Thoracic aorta (tissue), 2 donors: ENCODE results near the gene PPP3CA. TPM values are rescaled to one million over a fixed set of nuclear protein-coding genes. Genes with fewer than 3 reads are reported as not detected.

Source experiments
- ATAC-seq: fragments of 150-250 bp; one replicate; pipeline ENCODE4 v1.8.0; 2017; ENCODE audit warnings: low read depth; ENCODE audit not compliant: insufficient number of reproducible peaks, low FRiP score
- DNase-seq: peaks from one replicate; pipeline ENCODE4 v3.0.0-alpha.2; 2020; ENCODE audit warnings: low spot score
- H3K27ac ChIP-seq, 2 donors: fragments of 200-600 bp; sonication (generic); 1 replicate in 1 of 2; 2 replicates in 1 of 2; pipeline ENCODE4 v1.5.1; 2016; ENCODE audit warnings: mild to moderate bottlenecking in 2 of 2, moderate library complexity in 2 of 2
- H3K27me3 ChIP-seq: fragments of 200-600 bp; sonication (generic); replicated peaks from 2 replicates; pipeline ENCODE4 v1.6.0; 2016; ENCODE audit warnings: mild to moderate bottlenecking; ENCODE audit not compliant: insufficient read depth
- H3K36me3 ChIP-seq: fragments of 200-600 bp; sonication (generic); one replicate; pipeline ENCODE4 v1.5.1; 2016
- H3K4me1 ChIP-seq, 2 donors: fragments of 200-600 bp; sonication (generic); 1 replicate in 1 of 2; 2 replicates in 1 of 2; pipeline versions ENCODE4 v1.5.1 to v1.6.0; 2016; ENCODE audit warnings: low read depth in 2 of 2, mild to moderate bottlenecking in 1 of 2; ENCODE audit not compliant: control insufficient read depth in 1 of 2
- H3K4me3 ChIP-seq: fragments of 200-600 bp; sonication (generic); 2 replicates; pipeline ENCODE4 v1.5.1; 2016; ENCODE audit warnings: mild to moderate bottlenecking
- H3K9me3 ChIP-seq: fragments of 200-600 bp; sonication (generic); 2 replicates; pipeline ENCODE4 v1.5.1; 2016
- total RNA-seq, 2 donors: library from RNA; depleted of rRNA; stranded (reverse); fragments of >200 nt; gene quantifications; one replicate each; pipeline versions ENCODE4 v1.1.0 to v1.2.3, GENCODE V29; 2016
- TF ChIP-seq, protein P1 (sequence below): fragments of 200-600 bp; sonication (generic); IDR thresholded peaks from one replicate; pipeline ENCODE4 v1.5.1; 2019; ENCODE audit warnings: antibody characterized with exemption

The PPP3CA gene
- total RNA-seq, 2 donors from 2014 or later = 21.9 to 43.2 TPM

GRCh38 chr4:100989401-100989800 is 357.9 kb downstream of the PPP3CA start:
- no peak overlapping the region for H3K4me3 ChIP-seq
- H3K9me3 ChIP-seq = no peaks in the 10 kb centered on the region
- TF ChIP-seq, protein P1, sequence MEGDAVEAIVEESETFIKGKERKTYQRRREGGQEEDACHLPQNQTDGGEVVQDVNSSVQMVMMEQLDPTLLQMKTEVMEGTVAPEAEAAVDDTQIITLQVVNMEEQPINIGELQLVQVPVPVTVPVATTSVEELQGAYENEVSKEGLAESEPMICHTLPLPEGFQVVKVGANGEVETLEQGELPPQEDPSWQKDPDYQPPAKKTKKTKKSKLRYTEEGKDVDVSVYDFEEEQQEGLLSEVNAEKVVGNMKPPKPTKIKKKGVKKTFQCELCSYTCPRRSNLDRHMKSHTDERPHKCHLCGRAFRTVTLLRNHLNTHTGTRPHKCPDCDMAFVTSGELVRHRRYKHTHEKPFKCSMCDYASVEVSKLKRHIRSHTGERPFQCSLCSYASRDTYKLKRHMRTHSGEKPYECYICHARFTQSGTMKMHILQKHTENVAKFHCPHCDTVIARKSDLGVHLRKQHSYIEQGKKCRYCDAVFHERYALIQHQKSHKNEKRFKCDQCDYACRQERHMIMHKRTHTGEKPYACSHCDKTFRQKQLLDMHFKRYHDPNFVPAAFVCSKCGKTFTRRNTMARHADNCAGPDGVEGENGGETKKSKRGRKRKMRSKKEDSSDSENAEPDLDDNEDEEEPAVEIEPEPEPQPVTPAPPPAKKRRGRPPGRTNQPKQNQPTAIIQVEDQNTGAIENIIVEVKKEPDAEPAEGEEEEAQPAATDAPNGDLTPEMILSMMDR = no peak
- H3K27me3 ChIP-seq = no peaks in the 10 kb centered on the region
- ATAC-seq (no peak), DNase-seq (no peak)
- no peak overlapping the region for H3K27ac ChIP-seq
- no peaks in the 10 kb centered on the region for H3K4me1 ChIP-seq
- H3K36me3 ChIP-seq = no peaks in the 10 kb centered on the region

- Histone ChIP-seq H3K36me3 (no peaks in the 10 kb centered on the region), H3K27me3 (no peaks in the 10 kb centered on the region), H3K27ac (no peak overlapping the region), H3K4me1 (no peaks in the 10 kb centered on the region), H3K4me3 (no peak overlapping the region), H3K9me3 (no peaks in the 10 kb centered on the region)
- DNase-seq = no peak
- TF ChIP-seq, protein P1 = no peak
- ATAC-seq = no peak
Measured at GRCh38 chr4:100988876-100989275, 358.4 kb downstream of the PPP3CA start.

DNA sequence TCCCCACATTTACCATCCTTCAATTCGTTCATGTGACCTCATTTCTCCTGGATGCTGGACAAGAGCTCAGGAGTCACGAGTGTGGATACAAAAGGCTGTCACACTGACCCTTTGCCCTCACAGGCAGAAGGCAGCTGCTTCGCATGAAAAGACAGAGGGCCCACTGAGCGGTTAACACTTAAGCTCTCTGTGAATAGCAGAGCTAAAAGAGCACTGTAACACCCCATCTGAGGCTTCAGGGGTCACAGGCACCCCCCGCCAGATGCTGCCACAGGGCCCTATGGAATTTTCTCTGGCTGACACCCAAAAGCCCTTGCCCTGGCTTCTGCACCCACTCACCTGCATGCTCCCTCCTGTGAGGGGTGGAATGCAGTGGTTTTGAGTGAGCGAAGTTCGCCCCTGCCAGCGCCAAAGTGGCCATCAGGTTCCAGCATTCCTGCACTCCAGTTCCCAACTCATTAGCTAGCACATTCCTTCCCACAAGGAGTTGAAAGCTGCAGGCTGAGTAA is 360.9 kb downstream of the PPP3CA start:
- no peaks in the 10 kb centered on the region for H3K9me3 ChIP-seq
- H3K4me1 ChIP-seq = no peaks in the 10 kb centered on the region
- H3K27me3 ChIP-seq = no peaks in the 10 kb centered on the region
- no peak for ATAC-seq
- no peak overlapping the region for H3K27ac ChIP-seq
- no peak overlapping the region for H3K4me3 ChIP-seq
- DNase-seq = no peak
- H3K36me3 ChIP-seq = no peaks in the 10 kb centered on the region
- TF ChIP-seq, protein P1 = no peak

DNA sequence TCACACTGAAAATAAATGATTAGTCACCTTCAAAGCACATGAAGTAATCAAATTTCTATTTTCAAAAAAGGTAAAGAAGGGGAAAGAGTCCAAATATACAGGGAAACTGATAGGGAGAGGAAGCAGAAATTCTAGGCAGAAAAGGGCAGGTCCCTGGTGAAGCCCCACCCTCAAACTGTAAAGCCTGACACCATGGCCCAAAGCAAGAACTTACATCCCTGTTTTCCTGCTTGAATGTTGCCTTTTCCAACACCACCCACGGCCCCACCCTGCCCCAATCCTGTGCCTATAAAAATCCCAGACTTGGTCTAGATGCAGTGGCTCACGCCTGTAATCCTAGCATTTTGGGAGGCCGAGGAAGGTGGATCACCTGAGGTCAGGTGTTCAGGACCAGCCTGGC is 361.8 kb downstream of the PPP3CA start:
- ATAC-seq = no peak
- no peak for DNase-seq
- TF ChIP-seq, protein P1 = no peak
- no peak overlapping the region for H3K4me3 ChIP-seq
- H3K4me1 ChIP-seq = no peaks in the 10 kb centered on the region
- no peaks in the 10 kb centered on the region for H3K27me3 ChIP-seq
- no peaks in the 10 kb centered on the region for H3K9me3 ChIP-seq
- no peak overlapping the region for H3K27ac ChIP-seq
- H3K36me3 ChIP-seq = no peaks in the 10 kb centered on the region

DNA sequence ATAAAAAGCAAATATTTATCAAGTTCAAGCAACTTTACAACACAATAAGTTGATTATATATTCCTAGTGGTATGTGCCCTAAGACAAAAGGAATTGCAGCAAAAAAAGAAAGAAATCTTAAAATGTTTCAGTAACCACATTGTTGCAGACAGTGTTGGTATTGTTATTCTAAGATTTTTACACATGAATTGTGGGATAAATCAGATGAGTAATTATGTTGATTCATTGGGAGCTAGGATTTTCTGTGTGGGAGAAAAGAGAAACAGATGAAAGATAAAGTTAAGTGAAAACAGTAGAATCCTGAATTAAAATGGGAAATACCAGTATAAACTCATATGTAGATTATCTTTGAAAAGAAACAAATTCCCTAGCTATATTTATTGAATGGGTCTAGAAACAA is 362.4 kb downstream of the PPP3CA start:
- no peak overlapping the region for H3K4me3 ChIP-seq
- TF ChIP-seq, protein P1 = no peak
- H3K36me3 ChIP-seq = no peaks in the 10 kb centered on the region
- no peaks in the 10 kb centered on the region for H3K27me3 ChIP-seq
- no peak overlapping the region for H3K27ac ChIP-seq
- DNase-seq (no peak), ATAC-seq (no peak)
- no peaks in the 10 kb centered on the region for H3K4me1 ChIP-seq
- H3K9me3 ChIP-seq = no peaks in the 10 kb centered on the region
